ENCODE measurements around the gene KCNK2.

Gene KCNK2

DNA sequence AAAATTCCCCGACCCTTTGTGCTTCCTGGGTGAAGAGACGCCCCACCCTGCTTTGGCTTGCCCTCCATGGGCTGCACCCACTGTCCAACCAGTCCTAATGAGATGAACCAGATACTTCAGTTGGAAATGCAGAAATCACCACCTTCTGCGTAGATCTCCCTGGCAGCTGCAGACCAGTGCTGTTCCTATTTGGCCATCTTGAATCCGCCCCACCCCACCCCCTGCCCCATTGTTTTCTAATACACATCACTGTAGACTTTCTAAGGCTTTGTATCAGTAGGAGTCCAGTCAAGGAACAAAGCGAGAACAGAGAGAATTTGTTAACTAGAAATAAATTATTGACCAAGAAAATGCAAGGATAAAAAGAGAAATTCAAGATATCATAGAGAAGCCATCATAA, 178.2 kb downstream of the KCNK2 start:
- no peak for TF ChIP-seq POLR2AphosphoS5 (IDR thresholded peaks at IDR 0.05; ENCODE audit: low read depth, low read length)
- no peak for TF ChIP-seq REST (IDR thresholded peaks at IDR 0.05; ENCODE audit: insufficient read depth in 1 of 2, low read depth in 2 of 2, low read length in 2 of 2)
- no peak for TF ChIP-seq FOXP2 (optimal IDR thresholded peaks at IDR 0.05; ENCODE audit: borderline replicate concordance, extremely low read depth, extremely low read length, insufficient read depth)

DNA sequence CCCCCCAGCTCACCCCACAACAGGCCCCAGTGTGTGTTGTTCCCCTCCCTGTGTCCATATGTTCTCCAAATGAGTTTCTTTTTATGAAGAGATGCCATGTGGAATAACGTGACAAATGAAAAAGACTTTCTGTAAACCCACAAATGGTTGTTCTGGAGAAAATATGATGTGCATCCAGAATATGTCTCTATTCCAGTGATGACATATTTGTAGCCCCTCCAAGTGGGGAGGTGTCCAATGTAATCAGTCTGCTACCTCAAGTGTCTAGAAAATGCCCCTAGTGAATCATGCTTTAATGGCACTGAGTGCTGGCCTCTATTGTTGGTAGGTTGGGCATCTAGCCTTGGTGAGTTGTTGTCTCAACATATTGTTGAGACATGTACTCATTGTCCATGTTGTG, 179.6 kb downstream of the KCNK2 start:
- no peak for TF ChIP-seq SIN3A (IDR thresholded peaks at IDR 0.05; ENCODE audit: borderline replicate concordance, insufficient read depth, low read length)
- no peak for TF ChIP-seq REST (IDR thresholded peaks at IDR 0.05; ENCODE audit: insufficient read depth in 1 of 2, low read depth in 2 of 2, low read length in 2 of 2)
- no peak for TF ChIP-seq FOXP2 (optimal IDR thresholded peaks at IDR 0.05; ENCODE audit: borderline replicate concordance, extremely low read depth, extremely low read length, insufficient read depth)
- no peak for TF ChIP-seq POLR2AphosphoS5 (IDR thresholded peaks at IDR 0.05; ENCODE audit: low read depth, low read length)
- TF ChIP-seq TAF1 (IDR thresholded peaks at IDR 0.05; ENCODE audit: borderline replicate concordance, insufficient read depth, low read length): no peak

DNA sequence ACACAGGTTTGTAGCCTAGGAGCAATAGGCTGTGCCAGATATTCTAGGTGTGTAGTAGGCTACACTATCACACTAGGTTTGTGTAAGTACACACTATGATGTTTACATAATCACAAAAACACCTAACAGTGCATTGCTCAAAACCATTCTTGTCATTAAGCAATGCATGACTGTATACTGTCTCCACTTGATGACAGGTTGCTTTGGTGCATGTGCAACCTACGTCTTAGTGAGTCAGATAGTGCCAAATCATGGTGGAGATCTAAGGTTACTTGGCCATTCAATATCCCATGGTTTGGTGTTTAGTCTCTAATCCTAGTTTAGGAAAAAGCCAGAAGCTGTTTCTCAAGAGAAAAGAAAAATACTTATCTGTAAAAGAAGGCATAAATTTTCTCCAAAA, 181.1 kb downstream of the KCNK2 start:
- TF ChIP-seq POLR2AphosphoS5 (IDR thresholded peaks at IDR 0.05; ENCODE audit: low read depth, low read length) (no peak), SIN3A (IDR thresholded peaks at IDR 0.05; ENCODE audit: borderline replicate concordance, insufficient read depth, low read length) (no peak), TAF1 (IDR thresholded peaks at IDR 0.05; ENCODE audit: borderline replicate concordance, insufficient read depth, low read length) (no peak), REST (IDR thresholded peaks at IDR 0.05; ENCODE audit: insufficient read depth in 1 of 2, low read depth in 2 of 2, low read length in 2 of 2) (no peak), FOXP2 (optimal IDR thresholded peaks at IDR 0.05; ENCODE audit: borderline replicate concordance, extremely low read depth, extremely low read length, insufficient read depth) (no peak)

DNA sequence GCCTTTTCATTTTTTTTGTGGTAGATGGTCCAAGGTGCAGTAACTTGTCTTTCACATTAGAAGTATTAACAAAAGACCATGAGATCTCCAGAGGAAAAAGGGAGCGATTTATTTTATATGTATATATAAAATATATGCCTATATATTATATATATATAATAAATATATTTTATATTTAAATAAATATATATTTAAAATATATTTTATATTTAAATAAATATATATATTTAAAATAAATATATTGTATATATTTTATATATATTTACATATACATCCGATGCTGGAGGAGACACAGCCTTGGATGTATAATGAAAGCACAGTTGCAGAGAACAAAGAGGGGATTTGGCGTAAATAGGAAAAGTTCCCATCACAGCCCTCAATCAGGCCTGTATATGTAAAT, 182.1 kb downstream of the KCNK2 start:
- no peak for TF ChIP-seq TAF1 (IDR thresholded peaks at IDR 0.05; ENCODE audit: borderline replicate concordance, insufficient read depth, low read length)
- TF ChIP-seq REST (IDR thresholded peaks at IDR 0.05; ENCODE audit: insufficient read depth in 1 of 2, low read depth in 2 of 2, low read length in 2 of 2): no peak
- TF ChIP-seq SIN3A (IDR thresholded peaks at IDR 0.05; ENCODE audit: borderline replicate concordance, insufficient read depth, low read length): no peak
- no peak for TF ChIP-seq FOXP2 (optimal IDR thresholded peaks at IDR 0.05; ENCODE audit: borderline replicate concordance, extremely low read depth, extremely low read length, insufficient read depth)
- TF ChIP-seq POLR2AphosphoS5 (IDR thresholded peaks at IDR 0.05; ENCODE audit: low read depth, low read length): no peak

GRCh38 chr1:215267495-215267894, 185.0 kb downstream of the KCNK2 start:
- TF ChIP-seq FOXP2 (optimal IDR thresholded peaks at IDR 0.05; ENCODE audit: borderline replicate concordance, extremely low read depth, extremely low read length, insufficient read depth) (no peak), POLR2AphosphoS5 (IDR thresholded peaks at IDR 0.05; ENCODE audit: low read depth, low read length) (no peak), TAF1 (IDR thresholded peaks at IDR 0.05; ENCODE audit: borderline replicate concordance, insufficient read depth, low read length) (no peak), SIN3A (IDR thresholded peaks at IDR 0.05; ENCODE audit: borderline replicate concordance, insufficient read depth, low read length) (no peak), REST (IDR thresholded peaks at IDR 0.05; ENCODE audit: insufficient read depth in 1 of 2, low read depth in 2 of 2, low read length in 2 of 2) (no peak)
